ENCODE measurements around the gene MCM5. TPM values are rescaled to one million over a fixed set of nuclear protein-coding genes. Genes with fewer than 3 reads are reported as not detected.

MCM5 gene
- total and polyA plus RNA-seq, 2 experiments from 2014 or later, result 26.2 to 82.1 TPM

DNA sequence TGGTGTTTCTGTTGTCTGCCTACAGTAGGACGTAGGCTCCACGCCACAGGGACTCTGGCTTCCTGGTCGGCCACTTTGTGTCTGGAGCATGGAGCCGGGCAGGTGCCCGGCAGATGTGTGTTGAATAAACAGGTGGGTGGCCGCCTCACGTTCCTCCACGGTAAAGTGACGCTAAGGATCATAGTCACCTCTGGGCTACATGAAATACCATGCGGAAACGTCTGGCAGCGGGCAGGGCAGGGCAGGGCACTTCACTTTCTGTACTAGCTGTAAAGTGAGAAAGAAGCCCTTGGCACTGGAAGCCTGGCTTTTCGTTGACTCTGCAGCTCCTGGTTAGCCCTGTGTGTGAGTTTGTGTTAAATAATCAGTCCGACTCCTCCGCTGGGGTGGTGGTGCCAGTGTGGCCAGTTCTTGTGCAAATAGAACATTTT is 52.4 kb downstream of the MCM5 start:
- H3K4me1 ChIP-seq (ENCODE audit: low read depth), result peaks cover 9% of the 10 kb centered on the region
- no peak overlapping the region for H3K27ac ChIP-seq
- H3K27me3 ChIP-seq, result no peaks in the 10 kb centered on the region
- no peak for DNase-seq (ENCODE audit: low read depth in 1 of 2, low spot score in 1 of 2)
- no peaks in the 10 kb centered on the region for H3K36me3 ChIP-seq
- no peaks in the 10 kb centered on the region for H3K9me3 ChIP-seq (ENCODE audit: low read depth)
- no peak overlapping the region for H3K4me3 ChIP-seq
- TF ChIP-seq CTCF (IDR thresholded peaks at IDR 0.05; ENCODE audit: low read depth, low read length), result no peak

GRCh38 chr22:35452810-35453743 is 53.1 kb downstream of the MCM5 start:
- TF ChIP-seq CTCF (IDR thresholded peaks at IDR 0.05; ENCODE audit: low read depth, low read length), result no peak
- no peaks in the 10 kb centered on the region for H3K27me3 ChIP-seq
- no peaks in the 10 kb centered on the region for H3K36me3 ChIP-seq

DNA sequence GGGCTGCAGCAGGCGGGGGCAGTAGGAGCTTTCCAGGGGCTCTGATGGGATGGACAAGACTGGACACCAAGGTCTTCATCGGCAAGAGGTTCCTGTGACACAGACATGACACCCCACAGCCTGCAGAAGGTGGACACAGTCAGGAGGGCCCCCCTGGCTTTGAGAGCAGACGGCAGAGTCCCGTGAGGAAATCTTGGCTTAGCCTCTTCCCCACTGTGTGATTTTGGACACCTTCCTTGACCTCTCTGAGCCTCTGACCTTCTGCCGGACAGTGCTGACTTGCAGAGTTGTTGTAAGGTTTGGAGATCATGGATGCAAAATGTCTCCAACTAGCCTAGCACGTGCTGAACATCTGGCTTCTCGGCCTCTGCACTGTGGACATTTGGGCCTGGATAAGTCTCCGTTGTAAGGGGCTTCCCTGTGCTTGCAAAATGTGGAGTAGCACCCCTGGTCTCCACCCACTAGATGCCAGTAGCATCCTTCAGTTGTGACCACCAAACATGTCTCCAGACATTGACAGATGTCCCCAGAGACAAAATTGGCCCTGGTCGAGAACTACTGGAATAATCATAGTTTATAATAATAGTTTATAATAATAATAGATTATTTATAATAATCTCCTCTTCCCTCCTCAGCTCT is 54.6 kb downstream of the MCM5 start:
- H3K4me1 ChIP-seq (ENCODE audit: low read depth), result peaks cover 15% of the 10 kb centered on the region
- no peaks in the 10 kb centered on the region for H3K36me3 ChIP-seq
- no peak overlapping the region for H3K27ac ChIP-seq
- H3K4me3 ChIP-seq, result no peak overlapping the region
- no peak for DNase-seq (ENCODE audit: low read depth in 1 of 2, low spot score in 1 of 2)
- H3K27me3 ChIP-seq, result no peaks in the 10 kb centered on the region
- no peaks in the 10 kb centered on the region for H3K9me3 ChIP-seq (ENCODE audit: low read depth)
- peak; percentile 8 for TF ChIP-seq CTCF (IDR thresholded peaks at IDR 0.05; ENCODE audit: low read depth, low read length)

More at GRCh38 chr22:35452810-35453743, 53.1 kb downstream of the MCM5 start:
- Histone ChIP-seq H3K4me3 (no peak overlapping the region), H3K9me3 (ENCODE audit: low read depth) (no peaks in the 10 kb centered on the region), H3K27ac (no peak overlapping the region), H3K4me1 (ENCODE audit: low read depth) (peaks cover 9% of the 10 kb centered on the region)
- peak in 1 of 2 donors; percentile 42 for DNase-seq (ENCODE audit: low read depth in 1 of 2, low spot score in 1 of 2)

DNA sequence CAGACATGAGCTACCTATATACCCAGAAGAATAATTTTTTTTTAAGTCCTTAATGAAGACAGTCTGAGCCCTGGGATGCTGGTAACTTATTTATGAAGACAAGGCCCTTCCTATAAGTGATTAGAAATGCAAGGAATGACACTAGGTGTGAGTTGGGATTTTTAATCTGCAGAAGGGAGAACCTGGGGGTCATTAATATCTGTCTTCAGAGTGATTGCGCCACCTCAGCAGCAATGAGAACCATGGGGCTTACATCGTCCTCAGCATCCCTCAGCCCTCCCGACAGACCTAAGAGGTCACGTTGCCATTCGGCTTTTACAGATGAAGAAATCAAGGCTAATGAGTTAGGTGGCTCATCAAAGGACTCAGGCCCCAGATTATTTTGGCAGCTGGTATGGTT is 55.6 kb downstream of the MCM5 start:
- Histone ChIP-seq H3K27me3 (no peaks in the 10 kb centered on the region), H3K27ac (no peak overlapping the region), H3K4me3 (no peak overlapping the region), H3K36me3 (no peaks in the 10 kb centered on the region), H3K9me3 (ENCODE audit: low read depth) (no peaks in the 10 kb centered on the region), H3K4me1 (ENCODE audit: low read depth) (peaks cover 15% of the 10 kb centered on the region)
- TF ChIP-seq CTCF (IDR thresholded peaks at IDR 0.05; ENCODE audit: low read depth, low read length), result no peak
- DNase-seq (ENCODE audit: low read depth in 1 of 2, low spot score in 1 of 2), result no peak

DNA sequence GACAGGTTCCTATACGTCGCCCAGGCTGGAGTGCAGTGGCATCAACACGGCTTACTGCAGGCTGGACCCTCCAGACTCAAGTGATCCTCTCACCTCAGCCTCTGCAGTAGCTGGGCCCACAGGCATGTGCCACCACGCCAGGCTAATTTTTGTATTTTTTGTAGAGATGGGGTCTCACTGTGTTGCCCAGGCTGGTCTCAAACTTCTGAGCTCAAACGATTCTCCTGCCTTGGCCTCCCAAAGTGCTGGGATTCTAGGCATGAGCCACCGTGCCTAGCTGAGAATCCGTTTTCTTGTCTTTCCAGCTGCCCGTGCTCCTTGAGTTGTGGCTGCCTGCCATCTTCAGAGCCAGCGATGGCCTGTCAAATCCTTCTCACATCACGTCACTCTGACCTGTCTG is 56.8 kb downstream of the MCM5 start:
- no peaks in the 10 kb centered on the region for H3K36me3 ChIP-seq
- no peak overlapping the region for H3K4me3 ChIP-seq
- H3K27ac ChIP-seq, result no peak overlapping the region
- peaks cover 15% of the 10 kb centered on the region for H3K4me1 ChIP-seq (ENCODE audit: low read depth)
- no peak for DNase-seq (ENCODE audit: low read depth in 1 of 2, low spot score in 1 of 2)
- no peak for TF ChIP-seq CTCF (IDR thresholded peaks at IDR 0.05; ENCODE audit: low read depth, low read length)
- H3K9me3 ChIP-seq (ENCODE audit: low read depth), result no peaks in the 10 kb centered on the region
- H3K27me3 ChIP-seq, result no peaks in the 10 kb centered on the region
